GM12801 (cell line): Measurements from ENCODE around the gene MAD1L1.

Experiments
- CTCF ChIP-seq: IDR thresholded peaks from one replicate; pipeline ENCODE4 v1.5.1; 2011; ENCODE audit warnings: control low read depth; ENCODE audit not compliant: insufficient read length; ENCODE audit errors: extremely low read depth

The MAD1L1 gene

GRCh38 chr7:2125931-2126330, 106.8 kb downstream of the MAD1L1 start:
- no peak for TF ChIP-seq CTCF

GRCh38 chr7:2124604-2125345, 108.0 kb downstream of the MAD1L1 start:
- no peak for TF ChIP-seq CTCF

- no peak for TF ChIP-seq CTCF
Observed at GRCh38 chr7:2123916-2124315, 108.8 kb downstream of the MAD1L1 start.

- no peak for TF ChIP-seq CTCF
Observed at GRCh38 chr7:2123360-2123759, 109.4 kb downstream of the MAD1L1 start.

GRCh38 chr7:2122651-2123050, 110.1 kb downstream of the MAD1L1 start:
- TF ChIP-seq CTCF, result no peak

- no peak for TF ChIP-seq CTCF
Observed at GRCh38 chr7:2120841-2121830, 111.6 kb downstream of the MAD1L1 start.

- no peak for TF ChIP-seq CTCF
Observed at GRCh38 chr7:2120251-2120660, 112.5 kb downstream of the MAD1L1 start.
